PC-9 (cell line): Measurements from ENCODE around the gene TNRC6C. TPM values are rescaled to one million over a fixed set of nuclear protein-coding genes. Genes with fewer than 3 reads are reported as not detected.

Experiments used
- BruUV-seq: library from RNA; stranded (reverse); fragments of 400-500 nt; replicated peaks from 2 replicates; lab custom pipeline; 2021; lab: Mats Ljungman, UMichigan
- CTCF ChIA-PET: fragments of 300-600 bp; sonication (Branson Sonifier 250); formaldehyde crosslinking; loops from one replicate; lab custom pipeline; 2022; ENCODE audit warnings: antibody characterized with exemption; lab: Charles Lee
- POLR2A ChIA-PET: fragments of 300-600 bp; sonication (Branson Sonifier 250); formaldehyde crosslinking; loops from one replicate; lab custom pipeline; 2022; ENCODE audit warnings: antibody characterized with exemption; ENCODE audit not compliant: unreplicated experiment; lab: Charles Lee
- DNase-seq, 2 experiments: peaks; one replicate each; pipeline versions ENCODE4 v3.0.0 to v3.0.0-alpha.2; 2015 to 2022; ENCODE audit warnings: mixed read lengths in 1 of 2
- H2AFZ ChIP-seq: fragments of 200-600 bp; sonication (generic); 2 replicates; pipeline ENCODE4 v1.8.1; 2017; ENCODE audit warnings: antibody characterized with exemption
- H3F3A ChIP-seq: fragments of 200-600 bp; sonication (generic); 2 replicates; pipeline ENCODE4 v1.8.1; 2017; ENCODE audit warnings: antibody characterized with exemption, mild to moderate bottlenecking, low read depth; ENCODE audit not compliant: insufficient read depth
- H3K27ac ChIP-seq: fragments of 200-600 bp; sonication (generic); 2 replicates; pipeline ENCODE4 v1.6.1; 2016; ENCODE audit warnings: mixed run types
- H3K27me3 ChIP-seq: fragments of 200-600 bp; sonication (generic); 2 replicates; pipeline ENCODE4 v1.6.1; 2016; ENCODE audit warnings: low read depth, mixed run types; ENCODE audit not compliant: insufficient read depth
- H3K36me3 ChIP-seq: fragments of 200-600 bp; sonication (generic); 2 replicates; pipeline ENCODE4 v1.6.1; 2016; ENCODE audit warnings: low read depth, mixed run types
- H3K4me1 ChIP-seq: fragments of 200-600 bp; sonication (generic); replicated peaks from 2 replicates; pipeline ENCODE4 v1.6.1; 2016; ENCODE audit warnings: mixed run types; ENCODE audit not compliant: insufficient read depth
- H3K4me2 ChIP-seq: fragments of 200-600 bp; sonication (generic); 2 replicates; pipeline ENCODE4 v1.6.1; 2017; ENCODE audit warnings: mixed run types
- H3K4me3 ChIP-seq: fragments of 200-600 bp; sonication (generic); 2 replicates; pipeline ENCODE4 v1.6.1; 2016; ENCODE audit warnings: mixed run types
- H3K79me2 ChIP-seq: fragments of 200-600 bp; sonication (generic); 2 replicates; pipeline ENCODE4 v1.6.1; 2017; ENCODE audit warnings: low read depth, mixed run types
- H3K9me2 ChIP-seq: fragments of 200-600 bp; sonication (generic); 2 replicates; pipeline ENCODE4 v1.8.1; 2017; ENCODE audit warnings: mild to moderate bottlenecking; ENCODE audit not compliant: insufficient read depth
- H3K9me3 ChIP-seq: fragments of 200-600 bp; sonication (generic); 2 replicates; pipeline ENCODE4 v1.8.1; 2016; ENCODE audit warnings: low read depth; ENCODE audit not compliant: insufficient read depth
- H4K20me1 ChIP-seq: fragments of 200-600 bp; sonication (generic); 2 replicates; pipeline ENCODE4 v1.8.1; 2017; ENCODE audit not compliant: insufficient read depth
- CTCF ChIP-seq: fragments of 200-600 bp; sonication (generic); conservative IDR thresholded peaks from 2 replicates; pipeline ENCODE4 v1.6.1; 2017; ENCODE audit warnings: mixed run types, antibody characterized with exemption, mild to moderate bottlenecking, moderate library complexity
- EZH2 ChIP-seq: fragments of 200-600 bp; sonication (generic); IDR thresholded peaks from 2 replicates; pipeline ENCODE4 v1.8.0; 2017; ENCODE audit warnings: antibody characterized with exemption, low read depth
- intact Hi-C: fragments of 100-400 bp; cut with micrococcal nuclease; formaldehyde crosslinking; loops from one replicate; pipeline ENCODE4 v1.10.0; 2022; ENCODE audit not compliant: unreplicated experiment
- total RNA-seq: library from RNA; stranded (reverse); gene quantifications from 2 replicates; pipeline ENCODE4 v1.2.3, GENCODE V29; 2021

The TNRC6C gene
- total RNA-seq, 1 experiment from 2014 or later, result 0.37 TPM

- H3K9me3 ChIP-seq, result no peaks in the 10 kb centered on the region
- H3K79me2 ChIP-seq, result no peaks in the 10 kb centered on the region
- no peak overlapping the region for H3K4me3 ChIP-seq
- no peak overlapping the region for H2AFZ ChIP-seq
- H3K4me2 ChIP-seq, result no peak overlapping the region
- no peaks in the 10 kb centered on the region for H3K36me3 ChIP-seq
- H4K20me1 ChIP-seq, result no peaks in the 10 kb centered on the region
- H3K27ac ChIP-seq, result no peak overlapping the region
- no peaks in the 10 kb centered on the region for H3K4me1 ChIP-seq
- no peak for DNase-seq
- intact Hi-C loops, result no loop called here
- no peaks in the 10 kb centered on the region for H3F3A ChIP-seq
- BruUV-seq, result no TSS peak
- H3K9me2 ChIP-seq, result no peaks in the 10 kb centered on the region
- ChIA-PET POLR2A (no interaction called here), CTCF (no interaction called here)
- no peak for TF ChIP-seq EZH2
- TF ChIP-seq CTCF, result no peak
- peaks cover 21% of the 10 kb centered on the region for H3K27me3 ChIP-seq
Observed at GRCh38 chr17:78072961-78073360, 114.5 kb downstream of the TNRC6C start.

- ChIA-PET POLR2A (no interaction called here), CTCF (no interaction called here)
- intact Hi-C loops, result no loop called here
- no peak overlapping the region for H2AFZ ChIP-seq
- no TSS peak for BruUV-seq
- H3K4me2 ChIP-seq, result no peak overlapping the region
- H3K36me3 ChIP-seq, result no peaks in the 10 kb centered on the region
- TF ChIP-seq CTCF (no peak), EZH2 (no peak)
- H3K4me1 ChIP-seq, result no peaks in the 10 kb centered on the region
- no peaks in the 10 kb centered on the region for H4K20me1 ChIP-seq
- no peaks in the 10 kb centered on the region for H3K9me2 ChIP-seq
- H3K27ac ChIP-seq, result no peak overlapping the region
- H3K79me2 ChIP-seq, result no peaks in the 10 kb centered on the region
- H3F3A ChIP-seq, result no peaks in the 10 kb centered on the region
- no peaks in the 10 kb centered on the region for H3K9me3 ChIP-seq
- H3K27me3 ChIP-seq, result peaks cover 27% of the 10 kb centered on the region
- H3K4me3 ChIP-seq, result no peak overlapping the region
- DNase-seq, result no peak
Observed at GRCh38 chr17:78075011-78075410, 116.5 kb downstream of the TNRC6C start.

GRCh38 chr17:78075545-78075944 lies 117.0 kb downstream of the TNRC6C start:
- H3K27me3 ChIP-seq, result peaks cover 27% of the 10 kb centered on the region
- H4K20me1 ChIP-seq, result no peaks in the 10 kb centered on the region
- ChIA-PET CTCF (no interaction called here), POLR2A (no interaction called here)
- no peak overlapping the region for H3K27ac ChIP-seq
- no peaks in the 10 kb centered on the region for H3K9me3 ChIP-seq
- DNase-seq, result no peak
- no peaks in the 10 kb centered on the region for H3K36me3 ChIP-seq
- no TSS peak for BruUV-seq
- no peak overlapping the region for H3K4me2 ChIP-seq
- H2AFZ ChIP-seq, result no peak overlapping the region
- intact Hi-C loops, result no loop called here
- H3F3A ChIP-seq, result no peaks in the 10 kb centered on the region
- no peaks in the 10 kb centered on the region for H3K4me1 ChIP-seq
- TF ChIP-seq CTCF (no peak), EZH2 (no peak)
- H3K4me3 ChIP-seq, result no peak overlapping the region
- no peaks in the 10 kb centered on the region for H3K79me2 ChIP-seq
- H3K9me2 ChIP-seq, result no peaks in the 10 kb centered on the region
